ENCODE results near the gene BLCAP.

DNA sequence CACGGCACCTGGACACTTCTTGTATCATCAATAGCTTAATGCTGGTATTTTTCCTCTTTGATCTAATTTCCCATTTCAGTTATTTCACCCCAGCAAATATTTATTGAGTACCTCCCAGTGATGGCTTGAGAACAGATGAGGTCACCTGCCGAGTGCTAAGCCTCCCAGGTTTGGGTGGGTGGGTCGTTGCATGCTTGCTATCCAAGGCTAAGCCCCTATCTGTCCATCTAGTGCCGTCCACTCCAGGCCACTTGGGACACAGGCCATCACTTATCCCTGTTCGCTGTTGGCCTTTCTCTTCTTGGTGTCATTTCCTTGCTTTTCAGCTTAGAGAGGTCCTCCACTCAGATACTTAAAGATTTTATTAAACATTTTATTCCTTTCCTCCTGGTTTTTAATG is 17.4 kb downstream of the BLCAP start:
- TF ChIP-seq, protein P1, sequence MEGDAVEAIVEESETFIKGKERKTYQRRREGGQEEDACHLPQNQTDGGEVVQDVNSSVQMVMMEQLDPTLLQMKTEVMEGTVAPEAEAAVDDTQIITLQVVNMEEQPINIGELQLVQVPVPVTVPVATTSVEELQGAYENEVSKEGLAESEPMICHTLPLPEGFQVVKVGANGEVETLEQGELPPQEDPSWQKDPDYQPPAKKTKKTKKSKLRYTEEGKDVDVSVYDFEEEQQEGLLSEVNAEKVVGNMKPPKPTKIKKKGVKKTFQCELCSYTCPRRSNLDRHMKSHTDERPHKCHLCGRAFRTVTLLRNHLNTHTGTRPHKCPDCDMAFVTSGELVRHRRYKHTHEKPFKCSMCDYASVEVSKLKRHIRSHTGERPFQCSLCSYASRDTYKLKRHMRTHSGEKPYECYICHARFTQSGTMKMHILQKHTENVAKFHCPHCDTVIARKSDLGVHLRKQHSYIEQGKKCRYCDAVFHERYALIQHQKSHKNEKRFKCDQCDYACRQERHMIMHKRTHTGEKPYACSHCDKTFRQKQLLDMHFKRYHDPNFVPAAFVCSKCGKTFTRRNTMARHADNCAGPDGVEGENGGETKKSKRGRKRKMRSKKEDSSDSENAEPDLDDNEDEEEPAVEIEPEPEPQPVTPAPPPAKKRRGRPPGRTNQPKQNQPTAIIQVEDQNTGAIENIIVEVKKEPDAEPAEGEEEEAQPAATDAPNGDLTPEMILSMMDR (conservative IDR thresholded peaks at IDR 0.05; ENCODE audit: low read depth in 2 of 2), result no peak
- TF ChIP-seq EZH2phosphoT487 (IDR thresholded peaks at IDR 0.05; ENCODE audit: unreplicated experiment) (no peak), EZH2 (IDR thresholded peaks at IDR 0.05; ENCODE audit: low read depth, unreplicated experiment) (no peak), POLR2AphosphoS5 (IDR thresholded peaks at IDR 0.05; ENCODE audit: low read depth) (no peak), ZNF331 (CRISPR knock-in tag; IDR thresholded peaks at IDR 0.05; ENCODE audit: low read depth) (no peak), STAT1 (IDR thresholded peaks at IDR 0.05; ENCODE audit: unreplicated experiment) (no peak)
- TF ChIP-seq, protein P2, sequence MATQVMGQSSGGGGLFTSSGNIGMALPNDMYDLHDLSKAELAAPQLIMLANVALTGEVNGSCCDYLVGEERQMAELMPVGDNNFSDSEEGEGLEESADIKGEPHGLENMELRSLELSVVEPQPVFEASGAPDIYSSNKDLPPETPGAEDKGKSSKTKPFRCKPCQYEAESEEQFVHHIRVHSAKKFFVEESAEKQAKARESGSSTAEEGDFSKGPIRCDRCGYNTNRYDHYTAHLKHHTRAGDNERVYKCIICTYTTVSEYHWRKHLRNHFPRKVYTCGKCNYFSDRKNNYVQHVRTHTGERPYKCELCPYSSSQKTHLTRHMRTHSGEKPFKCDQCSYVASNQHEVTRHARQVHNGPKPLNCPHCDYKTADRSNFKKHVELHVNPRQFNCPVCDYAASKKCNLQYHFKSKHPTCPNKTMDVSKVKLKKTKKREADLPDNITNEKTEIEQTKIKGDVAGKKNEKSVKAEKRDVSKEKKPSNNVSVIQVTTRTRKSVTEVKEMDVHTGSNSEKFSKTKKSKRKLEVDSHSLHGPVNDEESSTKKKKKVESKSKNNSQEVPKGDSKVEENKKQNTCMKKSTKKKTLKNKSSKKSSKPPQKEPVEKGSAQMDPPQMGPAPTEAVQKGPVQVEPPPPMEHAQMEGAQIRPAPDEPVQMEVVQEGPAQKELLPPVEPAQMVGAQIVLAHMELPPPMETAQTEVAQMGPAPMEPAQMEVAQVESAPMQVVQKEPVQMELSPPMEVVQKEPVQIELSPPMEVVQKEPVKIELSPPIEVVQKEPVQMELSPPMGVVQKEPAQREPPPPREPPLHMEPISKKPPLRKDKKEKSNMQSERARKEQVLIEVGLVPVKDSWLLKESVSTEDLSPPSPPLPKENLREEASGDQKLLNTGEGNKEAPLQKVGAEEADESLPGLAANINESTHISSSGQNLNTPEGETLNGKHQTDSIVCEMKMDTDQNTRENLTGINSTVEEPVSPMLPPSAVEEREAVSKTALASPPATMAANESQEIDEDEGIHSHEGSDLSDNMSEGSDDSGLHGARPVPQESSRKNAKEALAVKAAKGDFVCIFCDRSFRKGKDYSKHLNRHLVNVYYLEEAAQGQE (IDR thresholded peaks at IDR 0.05; ENCODE audit: unreplicated experiment), result no peak

Data from GM23338 (cell line).